GM03348 (cell line): ENCODE data around the gene SIMC1.

Experiments
- DNase-seq: peaks from one replicate; pipeline ENCODE4 v3.0.0; 2012; ENCODE audit warnings: low spot score

Gene SIMC1

DNA sequence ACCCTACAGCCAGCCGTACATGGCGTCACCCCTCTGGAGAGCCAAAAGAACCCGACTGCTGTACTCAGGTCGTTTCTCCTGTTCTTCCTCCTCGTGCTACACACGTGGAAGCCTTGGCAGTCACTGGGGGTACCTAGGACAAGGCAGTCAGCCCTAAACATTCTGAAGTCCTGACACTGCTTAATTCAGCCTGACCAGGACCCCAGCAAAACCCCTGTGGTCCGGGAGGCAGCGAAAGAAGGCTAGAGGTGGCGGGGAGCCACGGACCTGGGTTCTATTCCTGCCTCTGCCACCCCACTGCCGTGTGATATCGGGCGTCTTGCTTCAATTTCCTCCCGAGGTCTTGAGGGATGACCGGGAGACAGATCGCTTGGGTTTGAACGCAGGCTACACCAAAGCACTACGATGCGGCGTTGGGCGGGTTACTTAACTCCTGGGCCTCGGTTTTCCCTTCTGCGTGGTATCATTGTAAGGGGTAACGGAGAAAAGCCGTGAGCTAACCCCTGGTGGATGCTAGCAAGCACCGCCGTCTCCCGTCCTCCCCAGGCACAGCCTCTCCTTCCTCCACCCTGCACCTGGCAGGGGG, 126.6 kb downstream of the SIMC1 start:
- no peak for DNase-seq

DNA sequence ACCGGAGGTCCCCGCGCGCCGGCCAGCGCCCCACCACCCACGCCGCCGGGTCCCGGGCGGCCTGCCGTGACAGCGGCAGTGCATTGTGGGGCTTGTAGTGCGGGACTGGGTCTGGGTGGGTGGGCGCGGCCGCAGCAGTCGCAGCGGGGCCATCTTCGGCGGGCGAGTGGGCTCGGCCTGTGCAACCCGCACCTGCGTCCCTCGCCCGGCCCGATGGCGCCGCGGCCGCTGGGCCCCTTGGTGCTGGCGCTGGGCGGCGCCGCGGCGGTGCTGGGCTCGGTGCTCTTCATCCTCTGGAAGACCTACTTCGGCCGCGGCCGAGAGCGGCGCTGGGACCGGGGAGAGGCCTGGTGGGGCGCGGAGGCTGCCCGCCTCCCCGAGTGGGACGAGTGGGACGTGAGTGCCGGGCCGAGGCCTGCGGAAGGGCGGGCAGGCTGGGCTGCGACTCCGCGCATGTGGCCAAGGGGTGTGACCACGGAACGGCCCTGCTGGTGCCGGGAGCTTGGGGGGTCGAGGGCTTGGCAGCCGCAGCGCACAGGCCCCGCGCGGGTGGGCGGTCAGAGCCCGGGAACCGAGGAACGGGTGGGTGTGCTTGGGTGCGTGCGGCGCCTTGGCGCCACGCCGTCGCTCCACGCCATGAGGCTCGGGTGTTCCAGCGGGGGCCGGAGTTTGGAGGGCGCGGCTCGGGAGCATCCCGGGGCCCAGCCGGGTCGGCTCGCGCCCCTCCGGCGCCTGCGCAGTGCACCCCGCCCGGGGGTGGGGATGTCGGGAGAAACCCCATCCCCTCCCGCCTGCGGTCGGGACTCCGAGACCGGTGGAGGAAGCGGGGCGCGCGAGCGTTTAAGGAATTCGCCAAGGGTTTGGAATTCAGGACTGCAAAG, 127.4 kb downstream of the SIMC1 start, which contains the start of gene ARL10:
Gene ARL10 (plus strand): TSS at position 137 of the 881 bp plus-strand sequence. CDS start 77 bp downstream, at position 214.
- DNase-seq: peak; percentile 97

GRCh38 chr5:176366232-176366894, 128.1 kb downstream of the SIMC1 start:
- DNase-seq: no peak

DNA sequence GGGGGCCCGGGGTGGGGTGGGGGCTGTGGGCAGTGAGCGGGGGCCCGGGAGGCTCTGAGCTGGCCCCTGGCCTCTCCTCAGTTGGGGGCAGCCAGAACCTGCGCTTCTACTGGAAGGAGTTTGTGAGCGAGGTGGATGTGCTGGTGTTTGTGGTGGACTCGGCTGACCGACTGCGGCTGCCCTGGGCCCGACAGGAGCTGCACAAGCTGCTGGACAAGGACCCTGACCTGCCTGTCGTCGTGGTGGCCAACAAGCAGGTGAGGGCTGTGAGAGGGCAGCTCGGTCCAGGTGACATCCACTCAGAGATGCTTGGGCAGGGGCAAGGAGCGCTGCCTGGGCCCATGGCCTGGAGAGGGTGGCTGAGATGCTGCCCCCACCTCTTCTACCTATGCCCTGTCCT, 130.5 kb downstream of the SIMC1 start:
- no peak for DNase-seq

GRCh38 chr5:176369934-176370711, 131.9 kb downstream of the SIMC1 start:
- no peak for DNase-seq

DNA sequence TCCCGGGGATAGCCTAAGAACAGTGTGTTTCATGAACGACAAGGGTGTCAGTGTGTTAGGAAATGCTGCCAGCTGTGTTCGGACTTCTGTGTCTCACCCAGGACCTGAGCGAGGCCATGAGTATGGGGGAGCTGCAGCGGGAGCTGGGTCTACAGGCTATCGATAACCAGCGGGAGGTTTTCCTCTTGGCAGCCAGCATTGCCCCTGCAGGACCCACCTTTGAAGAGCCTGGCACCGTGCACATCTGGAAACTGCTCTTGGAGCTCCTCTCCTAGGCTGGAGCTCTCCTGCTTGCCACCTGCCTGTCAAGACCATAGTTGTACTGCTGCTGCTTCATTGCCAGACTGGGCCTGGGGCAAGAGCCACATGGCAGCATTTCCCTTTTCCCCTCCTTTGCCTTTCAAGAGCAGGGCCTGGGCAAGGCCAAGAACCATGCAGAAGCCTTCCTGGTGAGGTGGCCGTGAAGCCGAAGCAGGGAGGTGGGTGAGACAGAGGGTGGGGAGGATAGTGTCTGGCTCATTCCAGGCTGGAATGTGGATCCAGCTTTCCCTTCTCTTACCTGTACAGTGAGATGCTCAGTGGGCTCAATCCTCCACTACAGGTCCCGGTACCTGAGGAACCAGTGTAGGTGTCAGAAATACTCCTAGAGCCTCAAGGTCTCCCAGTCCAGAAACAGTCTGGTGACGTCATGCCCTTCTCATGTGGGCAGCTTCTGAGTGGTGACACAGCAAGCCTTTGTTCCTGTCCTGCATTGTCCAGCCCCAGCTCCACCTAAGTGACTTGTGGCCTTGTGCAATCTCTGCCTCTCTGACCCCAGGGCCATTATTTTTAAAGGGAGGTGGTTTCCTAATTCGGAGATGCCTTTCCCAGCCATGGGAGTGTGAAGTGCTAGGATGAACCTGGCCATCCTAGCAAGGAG, 133.7 kb downstream of the SIMC1 start:
- no peak for DNase-seq

GRCh38 chr5:176373100-176373818, 135.0 kb downstream of the SIMC1 start:
- DNase-seq: peak; percentile 29

DNA sequence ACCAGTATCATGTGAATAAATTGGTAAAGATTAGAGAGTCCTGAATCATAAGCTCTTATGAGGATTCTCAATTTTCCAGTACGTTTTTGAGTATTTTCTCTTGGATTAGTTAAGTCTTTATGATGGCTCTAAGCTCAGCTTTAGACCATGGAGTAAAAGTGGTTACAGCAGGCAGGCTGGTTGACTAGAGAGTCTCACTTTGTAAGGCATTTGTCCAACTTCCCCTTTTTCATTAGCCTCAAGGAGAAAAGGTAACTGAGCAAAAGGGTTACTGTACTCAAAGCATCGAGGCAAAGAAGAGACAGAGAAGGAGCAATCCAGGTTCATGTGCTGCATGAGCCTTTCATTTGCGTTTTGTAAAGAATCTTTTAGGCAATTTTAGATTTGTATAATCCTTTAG, 141.7 kb downstream of the SIMC1 start:
- no peak for DNase-seq

GRCh38 chr5:176381423-176381822, 143.2 kb downstream of the SIMC1 start:
- no peak for DNase-seq

GRCh38 chr5:176381979-176382378, 143.8 kb downstream of the SIMC1 start:
- no peak for DNase-seq

GRCh38 chr5:176382721-176383120, 144.5 kb downstream of the SIMC1 start:
- no peak for DNase-seq

DNA sequence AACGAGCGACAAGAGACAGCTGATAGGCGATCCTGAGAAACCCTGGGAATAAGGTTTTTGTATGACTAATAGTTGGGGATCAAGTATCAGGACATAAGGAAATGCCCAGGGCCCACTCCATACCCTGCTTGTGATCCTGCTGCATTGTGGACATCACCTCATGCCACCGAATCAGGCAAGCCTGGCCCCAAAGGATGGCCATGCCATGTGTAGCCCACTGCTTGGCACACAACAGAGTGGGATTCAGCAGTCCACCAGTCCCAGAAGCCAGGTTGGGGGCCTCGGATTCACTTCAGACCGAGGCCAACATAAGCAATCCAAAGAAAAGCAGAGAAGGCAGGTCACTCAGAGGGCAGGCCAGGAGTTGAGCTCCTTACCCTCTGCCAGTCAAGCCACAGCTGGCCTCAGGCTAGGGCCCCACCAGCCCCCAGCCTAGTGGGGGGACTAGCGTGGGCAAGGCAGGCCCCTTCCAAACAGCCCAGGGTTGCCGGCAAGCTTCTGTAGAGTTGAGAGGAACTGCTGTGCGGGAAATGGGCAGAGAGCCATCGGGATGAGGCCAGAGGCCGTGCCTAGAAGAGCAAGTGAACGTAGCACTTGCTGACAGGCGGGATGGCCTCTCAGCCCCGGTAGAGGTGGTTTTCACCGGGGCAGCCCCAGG, 145.2 kb downstream of the SIMC1 start:
- no peak for DNase-seq

GRCh38 chr5:176383961-176384360, 145.7 kb downstream of the SIMC1 start:
- DNase-seq: no peak

DNA sequence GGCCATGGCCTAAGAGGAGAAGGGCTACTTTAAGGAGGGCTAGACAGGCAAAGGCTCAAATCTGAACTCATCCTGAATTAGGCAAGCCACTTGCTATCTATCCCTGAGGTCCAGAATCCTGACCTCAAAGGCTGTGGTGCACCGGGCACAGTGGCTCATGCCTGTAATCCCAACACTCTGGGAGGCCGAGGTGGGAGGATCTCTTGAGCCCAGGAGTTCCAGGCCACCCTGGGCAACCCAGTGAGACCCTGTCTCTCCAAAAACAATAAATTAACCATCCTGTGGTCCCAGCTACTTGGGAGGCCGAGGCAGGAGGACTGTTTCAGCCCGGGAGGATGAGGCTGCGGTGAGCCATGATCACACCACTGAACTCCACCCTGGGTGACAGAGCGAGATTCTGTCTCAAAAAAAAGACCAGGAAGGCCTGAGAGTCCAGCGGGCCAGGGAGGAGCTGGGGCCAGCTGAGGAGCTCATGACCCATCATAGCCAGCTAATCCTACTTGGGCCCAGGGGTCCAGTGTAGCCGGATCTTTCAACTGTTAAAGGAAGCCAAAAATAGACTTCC, 146.2 kb downstream of the SIMC1 start:
- DNase-seq: no peak

GRCh38 chr5:176384991-176385390, 146.8 kb downstream of the SIMC1 start:
- no peak for DNase-seq

DNA sequence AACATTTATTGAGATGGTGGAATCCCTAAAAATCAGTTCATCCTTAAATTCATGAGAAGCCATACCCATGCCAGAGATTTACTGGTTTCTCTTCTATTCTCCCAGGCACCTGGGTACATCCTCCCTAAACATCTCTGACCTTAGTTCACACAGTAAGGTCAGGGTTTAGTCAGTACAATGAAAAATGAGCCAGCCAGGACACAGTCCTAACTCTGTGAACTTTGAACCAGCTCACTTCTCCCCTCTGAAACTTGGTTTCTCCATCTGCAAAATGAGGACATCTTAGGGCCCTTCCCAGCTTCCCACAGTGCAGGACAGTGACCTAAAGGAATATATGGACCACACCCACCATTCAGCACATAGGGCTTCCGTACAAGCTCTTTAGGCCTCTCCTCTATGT, 148.3 kb downstream of the SIMC1 start:
- DNase-seq: no peak

DNA sequence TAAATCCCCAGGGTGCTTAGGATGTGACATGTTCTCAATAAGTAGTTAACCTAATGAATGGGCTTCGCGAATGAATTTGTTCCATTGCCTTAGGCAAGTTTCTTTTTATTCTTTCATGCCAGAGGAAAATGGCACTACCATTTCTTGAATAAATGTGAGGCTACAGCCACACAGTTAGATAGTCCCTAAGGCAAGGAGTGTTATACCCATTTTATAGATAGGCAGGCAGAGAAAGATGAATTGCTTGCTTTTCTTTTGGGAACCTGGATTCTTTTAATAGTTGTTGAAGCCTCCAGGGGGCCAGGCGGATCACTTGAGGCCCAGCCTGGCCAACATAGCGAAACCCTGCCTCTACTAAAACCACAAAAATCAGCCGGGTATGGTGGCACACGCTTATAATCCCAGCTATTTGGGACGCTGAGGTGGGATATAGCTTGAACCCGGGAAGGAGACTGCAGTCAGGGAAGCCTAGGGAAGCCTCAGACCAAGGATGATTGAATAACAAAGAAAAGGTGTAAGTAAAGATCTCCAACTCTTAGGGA, 149.2 kb downstream of the SIMC1 start:
- DNase-seq: no peak

DNA sequence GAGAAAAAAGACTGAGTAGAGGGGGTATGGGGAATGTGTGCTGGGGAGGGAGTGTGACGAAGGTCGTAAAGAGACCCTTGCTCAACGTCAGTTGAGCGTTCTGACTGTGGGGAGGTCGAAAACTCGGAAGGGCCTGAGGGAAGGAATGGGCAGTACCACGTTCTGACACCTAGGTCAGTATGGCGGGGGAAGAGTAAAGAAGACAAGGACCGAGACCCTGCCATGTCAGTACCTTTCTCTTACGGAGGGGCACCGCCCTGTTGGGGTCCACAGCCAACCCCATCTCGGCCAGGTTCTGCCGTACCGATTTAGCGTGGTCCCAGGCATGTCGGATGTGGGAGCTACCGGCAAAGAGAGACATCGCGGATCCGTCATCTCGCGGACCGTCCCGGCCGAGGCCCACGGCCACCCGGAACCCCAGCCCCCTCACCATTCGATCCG, 149.8 kb downstream of the SIMC1 start:
- DNase-seq: peak; percentile 25
